GM08714 (cell line): ENCODE data around the gene ATOSA.
A peak's percentile ranks its signal among the peaks of the same experiment; 100 is the strongest.

Experiments
- H3K4me3 ChIP-seq: fragments of 200-500 bp; sonication (Bioruptor generic); 2 replicates; pipeline ENCODE4 v1.5.1; 2014; ENCODE audit warnings: mild to moderate bottlenecking, low read length, inconsistent platforms
- ZNF274 ChIP-seq: IDR thresholded peaks from 2 replicates; pipeline ENCODE4 v1.6.1; 2012; ENCODE audit warnings: mild to moderate bottlenecking, low read depth, low read length

The ATOSA gene

GRCh38 chr15:52679232-52680040, at the start of gene ATOSA:
ATOSA (minus strand) TSS chr15:52679388; CDS start chr15:52678021, 1,367 bp downstream.
- H3K4me3 ChIP-seq = peak within 1 kb of the TSS; percentile 81
- no peak for TF ChIP-seq ZNF274

- TF ChIP-seq ZNF274 = no peak
- no peak overlapping the region for H3K4me3 ChIP-seq
These were observed 49.7 kb upstream of the ATOSA start for GRCh38 chr15:52728899-52729298.

GRCh38 chr15:52727815-52728214, 48.6 kb upstream of the ATOSA start:
- no peak for TF ChIP-seq ZNF274
- H3K4me3 ChIP-seq = no peak overlapping the region

GRCh38 chr15:52726195-52726594, 47.0 kb upstream of the ATOSA start:
- no peak for TF ChIP-seq ZNF274
- no peak overlapping the region for H3K4me3 ChIP-seq

GRCh38 chr15:52718551-52718950, 39.4 kb upstream of the ATOSA start:
- TF ChIP-seq ZNF274 = no peak

GRCh38 chr15:52717924-52718323, 38.7 kb upstream of the ATOSA start:
- no peak overlapping the region for H3K4me3 ChIP-seq
- TF ChIP-seq ZNF274 = no peak

More at GRCh38 chr15:52718551-52718950, 39.4 kb upstream of the ATOSA start:
- no peak overlapping the region for H3K4me3 ChIP-seq

GRCh38 chr15:52717481-52717880, 38.3 kb upstream of the ATOSA start:
- no peak overlapping the region for H3K4me3 ChIP-seq
- TF ChIP-seq ZNF274 = no peak

GRCh38 chr15:52716536-52716935, 37.3 kb upstream of the ATOSA start:
- H3K4me3 ChIP-seq = no peak overlapping the region
- TF ChIP-seq ZNF274 = no peak

- no peak for TF ChIP-seq ZNF274
- H3K4me3 ChIP-seq = no peak overlapping the region
These were observed 36.2 kb upstream of the ATOSA start for GRCh38 chr15:52715411-52715810.

GRCh38 chr15:52714968-52715367, 35.8 kb upstream of the ATOSA start:
- no peak overlapping the region for H3K4me3 ChIP-seq
- TF ChIP-seq ZNF274 = no peak

- no peak for TF ChIP-seq ZNF274
- H3K4me3 ChIP-seq = no peak overlapping the region
These were observed 31.7 kb upstream of the ATOSA start for GRCh38 chr15:52710708-52711389.

- no peak overlapping the region for H3K4me3 ChIP-seq
- TF ChIP-seq ZNF274 = no peak
These were observed 31.0 kb upstream of the ATOSA start for GRCh38 chr15:52710050-52710707.

GRCh38 chr15:52709187-52709981, 30.2 kb upstream of the ATOSA start:
- H3K4me3 ChIP-seq = peak overlapping the region; percentile 3; the same call in 1 of the 2 replicates
- no peak for TF ChIP-seq ZNF274

- TF ChIP-seq ZNF274 = no peak
These were observed 26.9 kb upstream of the ATOSA start for GRCh38 chr15:52706091-52706490.

More at GRCh38 chr15:52706091-52706490, 26.9 kb upstream of the ATOSA start:
- no peak overlapping the region for H3K4me3 ChIP-seq
